ENCODE measurements around the gene CPED1.

GRCh38 chr7:121334376-121334775, 345.9 kb downstream of the CPED1 start:
- TF ChIP-seq CTCF (IDR thresholded peaks at IDR 0.05) (no peak), POLR2A (IDR thresholded peaks at IDR 0.05) (no peak)

Data from tibial nerve (tissue), 3 donors.